GM19467 (cell line): ENCODE measurements around the gene ST6GALNAC3.
"Not testable (repeated sequence)": the region's sequence is repeated elsewhere in the genome, so short reads cannot be mapped to it uniquely, and the experiment has no call there.

ENCODE experiments used
- ATAC-seq: cut with Tn5 transposase; IDR thresholded peaks from one replicate; pipeline ENCODE4 v1.9.1; 2021; ENCODE audit warnings: mild to moderate bottlenecking, moderate library complexity; ENCODE audit not compliant: unreplicated experiment

The ST6GALNAC3 gene

GRCh38 chr1:76613886-76614285, 539.3 kb downstream of the ST6GALNAC3 start:
- no peak for ATAC-seq

- ATAC-seq = no peak
Observed at GRCh38 chr1:76615253-76616035, 540.9 kb downstream of the ST6GALNAC3 start.

- ATAC-seq = no peak
Observed at GRCh38 chr1:76620371-76620770, 545.8 kb downstream of the ST6GALNAC3 start.

- ATAC-seq = no peak
Observed at GRCh38 chr1:76622774-76623528, 548.4 kb downstream of the ST6GALNAC3 start.

GRCh38 chr1:76625886-76626678, 551.5 kb downstream of the ST6GALNAC3 start:
- no peak for ATAC-seq

GRCh38 chr1:76627498-76627897, 553.0 kb downstream of the ST6GALNAC3 start:
- no peak for ATAC-seq

DNA sequence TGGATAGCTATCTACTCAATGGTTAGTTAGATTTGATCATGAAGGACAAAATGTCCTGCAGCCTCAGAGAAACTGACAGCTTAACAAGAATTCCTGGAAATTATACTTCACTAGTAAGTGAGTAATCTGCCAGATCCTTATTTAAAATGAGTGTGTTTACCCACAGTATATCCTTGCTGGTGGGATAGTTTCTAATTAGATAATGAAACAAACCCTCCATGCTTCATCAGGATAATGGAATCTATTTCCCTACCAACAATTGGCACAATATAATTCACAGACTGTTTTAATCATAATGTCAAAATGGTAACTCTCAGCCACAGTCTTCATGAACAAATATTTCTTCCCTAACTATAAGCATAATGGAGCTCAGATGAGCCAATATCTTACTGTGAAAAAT, 553.4 kb downstream of the ST6GALNAC3 start:
- ATAC-seq = no peak

GRCh38 chr1:76632136-76632535, 557.6 kb downstream of the ST6GALNAC3 start:
- no peak for ATAC-seq

DNA sequence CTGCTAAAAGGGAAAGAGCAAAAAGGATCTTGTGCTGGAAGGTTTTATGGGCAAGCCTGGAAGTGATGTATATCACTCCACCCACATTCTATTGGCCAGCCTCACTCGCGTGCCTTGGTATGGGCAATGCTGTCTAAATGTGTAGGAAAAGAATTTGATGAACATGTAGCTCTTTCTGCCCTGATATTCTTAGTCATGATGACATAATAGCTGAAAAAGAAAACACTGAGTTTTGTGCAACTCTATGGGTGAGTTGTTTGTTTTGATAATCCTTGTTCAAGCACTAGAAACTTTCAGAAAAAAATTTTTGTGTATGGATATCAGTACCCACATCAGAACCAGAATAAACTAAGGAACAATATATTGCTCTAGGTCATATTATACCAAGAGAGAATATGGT, 561.2 kb downstream of the ST6GALNAC3 start:
- no peak for ATAC-seq

GRCh38 chr1:76639181-76639580, 564.6 kb downstream of the ST6GALNAC3 start:
- no peak for ATAC-seq

GRCh38 chr1:76640092-76640491, 565.5 kb downstream of the ST6GALNAC3 start:
- ATAC-seq = no peak

DNA sequence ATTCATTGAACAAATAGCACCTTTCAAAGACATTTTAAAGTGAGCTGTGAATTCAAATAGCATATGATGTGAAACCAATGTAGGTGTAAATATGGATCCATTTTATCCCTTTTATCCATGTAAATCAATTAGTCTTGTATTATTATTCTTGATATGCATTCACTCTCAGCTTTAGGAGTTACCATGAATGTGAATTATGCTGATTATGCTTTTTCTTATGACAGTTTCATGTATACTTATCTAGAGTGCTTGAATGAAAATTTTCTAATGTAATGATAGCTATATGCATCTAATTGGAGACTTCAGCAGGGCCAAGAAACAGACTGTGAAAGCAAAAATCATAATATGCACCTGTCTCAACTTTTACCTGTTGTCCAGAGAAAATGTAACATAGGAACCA, 566.2 kb downstream of the ST6GALNAC3 start:
- ATAC-seq = no peak

DNA sequence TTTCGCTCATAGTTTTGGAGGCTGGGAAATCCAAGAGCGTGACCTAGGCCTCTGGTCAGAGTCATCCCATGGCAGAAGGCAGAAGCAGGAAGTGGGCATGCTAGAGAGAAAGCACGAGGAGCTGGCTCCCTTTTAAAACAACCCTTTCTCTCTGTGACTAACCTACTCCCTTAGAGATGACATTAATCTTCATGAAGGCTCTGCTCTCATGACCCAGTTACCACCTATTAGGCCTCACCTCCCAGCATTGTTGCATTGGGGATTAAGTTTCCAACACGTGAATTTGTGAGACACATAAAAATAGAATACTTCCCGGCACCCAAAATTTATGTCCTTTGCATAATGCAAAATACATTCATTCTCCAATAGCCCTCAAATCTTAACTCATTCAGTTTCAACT, 569.6 kb downstream of the ST6GALNAC3 start:
- ATAC-seq = no peak

DNA sequence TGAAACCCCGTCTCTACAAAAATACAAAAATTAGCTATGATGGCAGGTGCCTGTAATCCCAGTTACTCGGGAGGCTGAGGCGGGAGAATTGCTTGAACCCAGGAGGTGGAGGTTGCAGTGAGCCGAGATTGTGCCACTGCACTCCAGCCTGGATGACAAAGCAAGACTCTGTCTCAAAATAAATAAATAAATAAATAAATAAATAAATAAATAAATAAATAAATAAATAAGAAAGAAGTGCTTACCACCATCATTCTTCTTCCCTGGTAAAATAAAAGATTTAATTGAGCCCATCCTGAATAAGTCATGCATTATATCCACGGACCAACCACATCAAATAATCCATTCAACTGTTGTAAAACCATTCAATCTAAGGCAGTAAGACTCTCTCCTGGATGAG, 578.3 kb downstream of the ST6GALNAC3 start:
- ATAC-seq = not testable (repeated sequence)

DNA sequence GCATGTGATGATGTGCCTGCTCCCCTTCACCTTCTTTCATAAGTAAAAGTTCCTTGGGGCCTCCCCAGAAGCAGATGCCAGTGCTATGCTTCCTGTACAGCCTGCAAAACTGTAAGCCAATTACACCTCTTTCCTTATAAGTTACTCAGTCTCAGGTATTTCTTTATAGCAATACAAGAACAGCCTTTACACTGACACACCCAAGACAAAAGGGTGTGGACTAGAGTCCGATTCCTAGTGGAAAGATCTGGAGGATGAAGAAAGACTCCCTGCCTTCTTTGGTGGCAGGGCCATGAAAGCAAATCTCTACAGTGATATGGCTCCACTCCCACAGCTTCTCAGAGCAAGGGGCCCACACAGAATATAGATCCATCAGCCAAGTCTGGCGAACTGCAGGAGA, 583.1 kb downstream of the ST6GALNAC3 start:
- ATAC-seq = no peak

- no peak for ATAC-seq
Observed at GRCh38 chr1:76659171-76659940, 584.8 kb downstream of the ST6GALNAC3 start.

DNA sequence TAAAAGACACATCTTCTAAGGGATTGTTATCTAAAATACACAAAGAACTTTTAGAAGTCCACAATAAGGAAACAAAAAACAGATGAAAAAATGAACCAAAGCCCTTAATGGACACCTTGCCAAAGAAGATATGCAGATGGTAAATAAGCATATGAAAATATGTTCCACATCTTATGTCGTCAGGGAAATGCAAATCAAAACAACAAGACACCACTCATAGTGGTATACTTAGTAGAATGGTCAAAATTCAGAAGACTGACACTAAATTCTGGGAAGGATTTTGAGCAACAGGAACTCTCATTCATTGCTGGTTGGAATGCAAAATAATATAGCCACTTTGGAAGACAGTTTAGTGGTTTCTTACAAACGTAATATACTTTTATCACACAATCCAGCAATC, 587.0 kb downstream of the ST6GALNAC3 start:
- ATAC-seq = no peak

GRCh38 chr1:76666499-76666898, 592.0 kb downstream of the ST6GALNAC3 start:
- no peak for ATAC-seq

DNA sequence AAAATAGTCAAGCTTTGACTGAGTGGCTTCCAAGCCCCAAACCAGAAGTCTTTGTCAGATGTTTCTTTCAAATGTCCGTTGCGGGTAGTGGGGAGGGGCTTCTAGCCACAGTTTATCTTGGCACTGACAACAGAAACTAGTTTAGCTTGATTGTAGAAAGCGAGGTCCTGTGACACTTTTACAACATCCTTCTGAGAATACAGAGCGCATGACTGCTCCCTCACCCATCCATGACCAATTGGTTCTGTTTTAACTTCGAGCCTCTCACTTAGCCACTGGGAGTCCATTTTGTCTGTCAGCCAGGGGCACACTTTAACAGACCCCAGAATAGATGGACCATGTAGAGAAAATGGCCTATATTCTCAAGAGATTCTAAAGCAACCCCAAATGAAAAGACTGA, 593.5 kb downstream of the ST6GALNAC3 start:
- peak; percentile 93 for ATAC-seq

- ATAC-seq = no peak
Observed at GRCh38 chr1:76669131-76669530, 594.6 kb downstream of the ST6GALNAC3 start.
